Stimulated activated CD8-positive, alpha-beta memory T cell treated with anti-CD3 and anti-CD28 coated beads, Interleukin-15, amount 100 ng/mL, for 24 hours (primary cell): Measurements from ENCODE around the gene CYP20A1.
"Not testable (repeated sequence)": the region's sequence is repeated elsewhere in the genome, so short reads cannot be mapped to it uniquely, and the experiment has no call there.

Experiments used
- DNase-seq: peaks from one replicate; pipeline ENCODE4 v3.0.0-alpha.2; 2020; ENCODE audit warnings: low read depth

CYP20A1 gene

GRCh38 chr2:203238704-203239526 is at the start of gene CYP20A1:
CYP20A1 (plus strand) TSS chr2:203239018; CDS start chr2:203239063, 45 bp downstream.
- peak; percentile 90 for DNase-seq

DNA sequence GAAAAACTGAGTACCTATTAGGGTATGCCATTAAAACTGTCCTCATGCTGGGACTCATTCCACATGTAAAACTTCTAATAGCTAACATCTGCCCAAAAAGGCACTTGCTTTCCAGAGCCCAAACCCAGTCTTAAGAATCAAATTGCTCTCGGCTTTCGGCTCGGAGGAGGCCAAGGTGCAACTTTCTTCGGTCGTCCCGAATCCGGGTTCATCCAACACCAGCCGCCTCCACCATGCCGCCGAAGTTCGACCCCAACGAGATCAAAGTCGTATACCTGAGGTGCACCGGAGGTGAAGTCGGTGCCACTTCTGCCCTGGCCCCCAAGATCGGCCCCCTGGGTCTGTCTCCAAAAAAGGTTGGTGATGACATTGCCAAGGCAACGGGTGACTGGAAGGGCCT is 48.3 kb upstream of the CYP20A1 start:
- DNase-seq: not testable (repeated sequence)

- not testable (repeated sequence) for DNase-seq
These were observed 47.8 kb upstream of the CYP20A1 start for GRCh38 chr2:203191026-203191425.

DNA sequence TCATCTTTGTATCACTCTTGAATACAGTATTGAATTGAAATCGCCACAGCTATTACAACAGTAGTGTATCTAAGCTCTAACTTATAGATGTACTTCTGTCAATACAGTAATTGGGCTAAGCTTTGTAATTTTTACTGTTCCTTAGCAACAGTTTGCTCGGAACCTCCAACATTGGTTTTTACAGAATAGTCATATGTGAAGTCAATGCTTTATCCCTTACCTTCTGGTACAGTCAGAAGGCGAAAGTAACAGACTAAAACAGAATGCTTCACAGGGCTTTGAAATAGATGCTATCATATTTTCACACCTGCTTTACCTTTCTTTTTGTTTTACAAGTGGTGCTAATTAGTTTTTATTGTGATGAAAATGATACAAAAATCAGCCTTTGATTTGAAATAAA is 46.9 kb upstream of the CYP20A1 start:
- DNase-seq: no peak

- DNase-seq: no peak
These were observed 43.3 kb upstream of the CYP20A1 start for GRCh38 chr2:203195331-203196036.

GRCh38 chr2:203200866-203201265 is 38.0 kb upstream of the CYP20A1 start:
- DNase-seq: no peak

GRCh38 chr2:203201426-203201825 is 37.4 kb upstream of the CYP20A1 start:
- DNase-seq: no peak

DNA sequence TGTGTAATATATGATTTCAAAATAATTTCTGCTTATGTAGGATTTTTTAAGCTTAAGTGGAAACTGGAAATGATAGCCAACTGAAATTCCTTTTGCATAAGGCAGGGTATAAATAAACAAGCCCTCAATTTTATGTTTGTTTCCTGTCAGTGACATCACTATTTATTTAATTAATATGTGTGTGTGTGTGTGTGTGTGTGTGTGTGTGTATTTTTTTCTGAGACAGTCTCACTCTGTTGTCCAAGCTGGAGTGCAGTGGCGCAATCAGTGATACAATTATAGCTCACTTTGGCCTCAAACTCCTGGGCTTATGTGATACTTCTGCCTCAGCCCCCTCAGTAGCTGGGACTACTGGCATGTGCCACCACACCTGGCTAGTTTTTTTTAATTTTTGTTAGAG is 29.3 kb upstream of the CYP20A1 start:
- no peak for DNase-seq

- no peak for DNase-seq
These were observed 13.3 kb upstream of the CYP20A1 start for GRCh38 chr2:203225423-203226039.

DNA sequence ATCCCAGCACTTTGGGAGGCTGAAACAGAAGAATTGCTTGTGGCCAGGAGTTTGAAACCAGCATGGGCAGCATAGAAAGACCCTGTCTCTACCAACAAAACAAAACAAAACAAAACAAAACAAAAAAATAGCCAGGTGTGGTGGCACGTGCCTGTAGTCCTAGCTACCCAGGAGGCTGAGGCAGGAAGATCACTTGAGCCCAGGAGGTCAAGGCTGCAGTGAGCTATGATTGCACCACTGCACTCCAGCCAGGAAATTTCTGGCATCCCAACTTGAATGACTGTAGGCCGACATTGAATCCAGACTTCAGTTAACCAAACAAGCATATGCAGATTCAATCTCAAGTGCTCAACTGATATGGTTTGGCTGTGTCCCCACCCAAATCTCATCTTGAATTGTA is 9.1 kb upstream of the CYP20A1 start:
- DNase-seq: not testable (repeated sequence)

- DNase-seq: no peak
These were observed 1.2 kb upstream of the CYP20A1 start for GRCh38 chr2:203237346-203238238.

- DNase-seq: no peak
These were observed 520 bp upstream of the CYP20A1 start for GRCh38 chr2:203238292-203238703.

GRCh38 chr2:203240491-203240890 is 1.7 kb downstream of the CYP20A1 start:
- no peak for DNase-seq

DNA sequence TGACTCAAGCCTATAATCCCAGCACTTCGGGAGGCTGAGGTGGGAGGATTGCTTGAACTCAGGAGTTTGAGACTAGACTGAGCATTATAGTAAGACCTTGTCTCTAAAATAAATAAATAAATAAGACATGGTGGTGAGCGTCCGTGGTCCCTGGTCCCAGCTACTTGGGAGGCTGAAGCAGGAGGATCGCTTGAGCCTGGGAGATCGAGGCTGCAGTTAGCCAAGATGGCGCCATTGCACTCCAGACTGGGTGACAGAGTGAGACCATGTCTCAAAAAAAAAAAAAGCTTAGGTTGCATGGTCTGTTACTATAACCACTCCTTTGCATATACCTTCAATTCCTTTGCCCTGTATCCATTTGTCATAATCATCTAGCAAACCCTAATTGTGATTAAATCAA is 3.7 kb downstream of the CYP20A1 start:
- no peak for DNase-seq

GRCh38 chr2:203246646-203247045 is 7.8 kb downstream of the CYP20A1 start:
- DNase-seq: no peak

GRCh38 chr2:203252818-203253217 is 14.0 kb downstream of the CYP20A1 start:
- DNase-seq: no peak

GRCh38 chr2:203253422-203254095 is 14.7 kb downstream of the CYP20A1 start:
- not testable (repeated sequence) for DNase-seq

DNA sequence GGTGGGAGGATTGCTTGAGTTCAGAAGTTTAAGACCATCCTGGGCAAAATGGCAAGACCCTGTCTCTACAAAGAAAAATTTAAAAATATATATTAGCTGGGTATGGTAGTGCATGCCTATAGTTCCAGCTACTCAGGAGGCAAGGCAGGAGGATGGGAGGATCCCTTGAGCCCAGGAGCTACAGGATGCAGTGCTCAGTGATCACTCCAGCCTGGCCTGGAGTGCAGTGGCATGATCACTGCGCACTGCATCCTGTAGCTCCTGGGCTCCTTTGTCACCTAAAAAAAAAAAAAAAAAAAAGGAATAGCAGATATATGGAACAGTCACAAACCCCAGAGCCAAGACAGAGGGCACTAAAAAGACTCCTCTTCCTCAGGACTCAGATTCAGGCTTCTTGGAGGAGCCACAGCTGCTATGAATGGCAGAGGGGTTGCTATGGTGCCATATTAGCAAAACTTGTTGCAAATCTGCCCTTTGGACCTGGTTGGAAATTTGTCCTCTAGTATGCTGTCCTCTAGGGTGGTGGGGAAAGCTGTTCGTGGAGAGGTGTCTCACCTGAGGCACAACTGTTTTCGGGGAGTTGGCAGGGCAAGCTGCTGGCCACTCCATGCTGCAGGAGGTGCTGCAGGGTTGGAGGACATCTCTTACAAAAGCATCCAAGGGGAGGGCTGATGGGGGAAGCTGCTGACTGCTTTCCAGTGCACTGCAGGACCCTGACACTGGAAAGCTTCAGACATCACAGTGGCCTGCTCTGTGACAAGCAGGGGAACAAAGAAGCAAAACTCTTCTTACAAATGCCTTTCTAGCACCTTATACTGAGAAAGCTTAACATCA is 22.7 kb downstream of the CYP20A1 start:
- no peak for DNase-seq

- no peak for DNase-seq
These were observed 40.5 kb downstream of the CYP20A1 start for GRCh38 chr2:203279288-203279687.

GRCh38 chr2:203280428-203281064 is 41.7 kb downstream of the CYP20A1 start:
- DNase-seq: no peak
